Fibroblast of the conjunctiva (primary cell): ENCODE data around the gene NLRP3.
"Not testable (repeated sequence)": the region's sequence is repeated elsewhere in the genome, so short reads cannot be mapped to it uniquely, and the experiment has no call there.

Experiments
- DNase-seq: peaks from one replicate; pipeline ENCODE4 v3.0.0-alpha.2; 2010; ENCODE audit warnings: low read depth

The NLRP3 gene

GRCh38 chr1:247469141-247469535 is 53.2 kb downstream of the NLRP3 start:
- no peak for DNase-seq

DNA sequence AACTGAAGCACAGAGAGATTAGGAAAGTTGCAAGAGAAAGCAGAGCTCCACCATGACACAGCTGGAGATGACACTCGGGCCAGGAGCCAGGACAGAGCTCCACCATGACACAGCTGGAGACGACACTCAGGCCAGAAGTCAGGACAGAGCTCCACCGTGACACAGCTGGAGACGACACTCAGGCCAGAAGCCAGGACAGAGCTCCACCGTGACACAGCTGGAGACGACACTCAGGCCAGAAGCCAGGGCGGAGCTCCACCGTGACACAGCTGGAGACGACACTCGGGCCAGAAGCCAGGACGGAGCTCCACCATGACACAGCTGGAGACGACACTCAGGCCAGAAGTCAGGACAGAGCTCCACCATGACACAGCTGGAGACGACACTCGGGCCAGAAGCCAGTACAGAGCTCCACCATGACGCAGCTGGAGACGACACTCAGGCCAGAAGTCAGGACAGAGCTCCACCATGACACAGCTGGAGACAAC is 55.0 kb downstream of the NLRP3 start:
- DNase-seq = not testable (repeated sequence)

DNA sequence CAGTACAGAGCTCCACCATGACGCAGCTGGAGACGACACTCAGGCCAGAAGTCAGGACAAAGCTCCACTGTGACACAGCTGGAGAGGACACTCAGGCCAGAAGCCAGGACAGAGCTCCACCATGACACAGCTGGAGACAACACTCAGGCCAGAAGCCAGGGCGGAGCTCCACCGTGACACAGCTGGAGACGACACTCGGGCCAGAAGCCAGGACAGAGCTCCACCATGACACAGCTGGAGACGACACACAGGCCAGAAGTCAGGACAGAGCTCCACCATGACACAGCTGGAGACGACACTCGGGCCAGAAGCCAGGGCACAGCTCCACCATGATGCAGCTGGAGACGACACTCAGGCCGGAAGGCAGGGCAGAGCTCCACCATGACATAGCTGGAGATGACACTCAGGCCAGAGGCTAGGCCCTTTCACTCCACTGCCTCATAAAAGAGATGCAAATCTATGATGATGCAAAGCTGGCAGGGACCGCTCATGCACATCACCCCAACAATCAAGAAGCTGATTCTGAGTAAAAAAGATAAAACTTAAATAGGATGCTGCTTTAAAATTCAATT is 55.6 kb downstream of the NLRP3 start:
- DNase-seq = no peak

DNA sequence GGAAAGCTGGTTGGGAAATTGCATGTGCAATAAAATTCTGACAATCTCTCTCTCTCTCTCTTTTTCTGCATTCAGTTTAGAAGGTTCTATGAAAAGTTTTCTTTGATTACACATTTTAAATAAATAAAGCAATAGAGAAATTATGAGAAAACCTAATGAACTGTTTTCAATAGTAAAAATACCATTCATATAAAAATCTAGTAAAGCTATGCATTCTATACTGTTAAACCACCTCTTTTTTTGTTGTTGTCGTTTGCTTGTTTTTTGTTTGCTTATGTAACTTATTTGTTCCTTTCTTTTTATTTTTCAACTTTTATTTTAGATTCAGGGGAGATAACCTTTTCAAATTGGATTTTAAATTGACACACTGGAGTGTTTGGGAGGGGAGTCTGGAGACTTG is 56.1 kb downstream of the NLRP3 start:
- no peak for DNase-seq

GRCh38 chr1:247474367-247474766 is 58.4 kb downstream of the NLRP3 start:
- DNase-seq = no peak

- DNase-seq = no peak
These were observed 59.8 kb downstream of the NLRP3 start for GRCh38 chr1:247475793-247476192.

DNA sequence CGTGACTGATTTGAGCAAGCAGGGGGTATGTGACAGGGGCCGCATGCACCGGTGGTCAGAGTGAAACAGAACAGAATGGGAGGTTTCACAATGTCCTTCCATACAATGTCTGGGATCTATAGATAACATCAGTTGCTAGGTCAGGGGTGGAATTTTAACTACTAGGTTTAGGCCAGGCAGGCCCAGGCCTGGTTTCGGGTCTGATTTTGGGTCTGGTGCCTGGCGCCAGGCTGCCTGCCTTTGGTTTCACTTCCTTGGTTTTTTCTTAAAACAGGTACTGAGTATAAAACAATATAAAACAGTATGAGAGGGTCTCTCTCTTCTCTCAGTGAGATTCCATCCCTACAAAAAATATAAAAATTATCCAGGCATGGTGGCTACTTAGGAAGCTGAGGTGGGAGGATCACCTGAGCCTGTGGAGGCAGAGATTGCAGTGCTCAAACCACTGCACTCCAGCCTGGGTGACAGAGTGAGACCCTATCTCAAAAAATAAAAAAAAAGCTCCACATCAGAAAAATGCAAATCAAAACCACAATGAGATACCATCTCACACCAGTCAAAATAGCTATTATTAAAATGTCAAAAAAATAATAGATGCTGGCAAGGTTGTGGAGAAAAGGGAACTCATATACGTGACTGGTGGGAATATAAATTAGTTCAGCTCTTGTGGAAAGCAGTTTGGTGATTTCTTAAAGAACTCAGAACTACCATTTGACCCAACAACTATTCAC is 60.5 kb downstream of the NLRP3 start:
- DNase-seq = not testable (repeated sequence)

- DNase-seq = no peak
These were observed 66.8 kb downstream of the NLRP3 start for GRCh38 chr1:247482747-247483146.

DNA sequence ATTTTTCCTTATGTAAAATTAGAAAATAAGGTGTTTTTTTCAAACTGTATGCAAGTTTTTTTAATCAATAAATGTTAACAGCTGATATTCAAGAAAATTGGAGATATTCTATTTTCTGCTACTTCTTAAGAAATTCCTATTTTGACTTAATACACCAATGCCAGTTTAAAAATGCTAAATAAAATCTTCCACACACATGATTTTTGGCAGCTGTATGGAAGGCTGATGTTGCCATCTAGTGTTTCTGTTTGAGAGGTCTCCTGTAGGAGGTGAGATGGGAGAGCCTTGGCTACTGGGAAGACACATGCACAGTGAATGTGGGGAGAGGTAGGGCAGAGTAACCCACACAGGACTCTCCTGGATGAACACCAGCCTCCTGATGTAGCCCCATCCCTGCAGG is 71.1 kb downstream of the NLRP3 start:
- no peak for DNase-seq

DNA sequence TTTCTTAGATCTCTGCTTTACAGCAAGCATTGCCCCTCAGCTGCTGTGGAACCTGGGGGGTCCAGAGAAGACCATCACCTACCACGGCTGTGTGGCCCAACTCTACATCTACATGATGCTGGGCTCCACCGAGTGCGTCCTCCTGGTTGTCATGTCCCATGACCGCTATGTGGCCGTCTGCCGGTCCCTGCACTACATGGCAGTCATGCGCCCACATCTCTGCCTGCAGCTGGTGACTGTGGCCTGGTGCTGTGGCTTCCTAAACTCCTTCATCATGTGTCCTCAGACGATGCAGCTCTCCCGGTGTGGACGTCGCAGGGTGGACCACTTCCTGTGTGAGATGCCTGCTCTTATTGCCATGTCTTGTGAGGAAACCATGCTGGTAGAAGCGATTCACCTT is 75.4 kb downstream of the NLRP3 start:
- no peak for DNase-seq

DNA sequence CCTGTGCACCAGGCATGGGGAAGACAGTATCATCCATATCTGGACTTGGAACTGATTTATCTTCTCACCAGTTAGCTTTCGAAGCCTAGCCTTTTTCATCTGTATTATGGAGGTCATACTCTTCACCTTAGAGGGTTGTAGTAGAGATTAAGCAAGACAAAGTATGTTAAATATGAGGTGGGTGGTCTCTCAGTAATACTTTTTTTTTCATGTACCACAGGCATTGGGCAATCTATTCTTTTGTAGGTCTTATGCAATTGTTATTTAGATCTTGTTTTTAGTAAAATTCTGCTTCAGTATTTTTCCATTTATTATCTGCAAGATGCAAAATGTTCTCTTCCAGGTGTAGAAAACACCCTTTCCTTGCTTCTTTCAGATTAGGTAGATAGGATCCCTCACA is 77.1 kb downstream of the NLRP3 start:
- no peak for DNase-seq

- no peak for DNase-seq
These were observed 78.8 kb downstream of the NLRP3 start for GRCh38 chr1:247494767-247495166.

GRCh38 chr1:247496581-247497285 is 80.8 kb downstream of the NLRP3 start:
- no peak for DNase-seq
